SK-N-SH (cell line): Measurements from ENCODE around the gene CDH26.

Experiments
- CTCF ChIP-seq: fragments of 200-600 bp; sonication (generic); IDR thresholded peaks from 2 replicates; pipeline ENCODE4 v1.6.1; 2017; ENCODE audit warnings: antibody characterized with exemption, mild to moderate bottlenecking, moderate library complexity
- FOXJ3 ChIP-seq: sonication (generic); formaldehyde crosslinking; IDR thresholded peaks from 2 replicates; pipeline ENCODE4 v1.5.1; 2020; ENCODE audit warnings: mild to moderate bottlenecking, missing genetic modification reagents
- FOXM1 ChIP-seq: IDR thresholded peaks from 2 replicates; pipeline ENCODE4 v1.4.0; 2012; ENCODE audit warnings: low read depth, mild to moderate bottlenecking
- MXI1 ChIP-seq: IDR thresholded peaks from 2 replicates; pipeline ENCODE4 v1.6.1; 2012; ENCODE audit warnings: mild to moderate bottlenecking, low read depth, low read length, improper control_type of control experiment
- PBX3 ChIP-seq: IDR thresholded peaks from 2 replicates; pipeline ENCODE4; 2012
- POLR2AphosphoS5 ChIP-seq: IDR thresholded peaks from 2 replicates; pipeline ENCODE4 v1.6.1; 2012; ENCODE audit warnings: low read depth, low read length
- REST ChIP-seq: IDR thresholded peaks from 2 replicates; pipeline ENCODE4 v1.6.1; 2012; ENCODE audit warnings: mild to moderate bottlenecking, low read depth, low read length, moderate library complexity
- RXRA ChIP-seq: IDR thresholded peaks from 2 replicates; pipeline ENCODE4 v1.4.0; 2012; ENCODE audit warnings: low read depth, mild to moderate bottlenecking, borderline replicate concordance
- YY1 ChIP-seq: IDR thresholded peaks from 2 replicates; pipeline ENCODE4 v1.4.0; 2012; ENCODE audit warnings: low read depth, mild to moderate bottlenecking

GRCh38 chr20:59988141-59988540 lies 29.9 kb downstream of the CDH26 start:
- no peak for TF ChIP-seq POLR2AphosphoS5
- no peak for TF ChIP-seq CTCF
- no peak for TF ChIP-seq FOXJ3 (CRISPR knock-in tag)
- no peak for TF ChIP-seq PBX3
- no peak for TF ChIP-seq MXI1
- no peak for TF ChIP-seq REST
- TF ChIP-seq FOXM1: no peak
- TF ChIP-seq RXRA: no peak
- TF ChIP-seq YY1: no peak
